HG03196 (cell line): ENCODE results near the gene B3GALNT2.
"Not testable (repeated sequence)": the region's sequence is repeated elsewhere in the genome, so short reads cannot be mapped to it uniquely, and the experiment has no call there.

ENCODE experiments used
- ATAC-seq: cut with Tn5 transposase; IDR thresholded peaks from one replicate; pipeline ENCODE4 v1.9.1; 2021; ENCODE audit not compliant: unreplicated experiment

B3GALNT2 gene

GRCh38 chr1:235504122-235504493, at the start of gene B3GALNT2:
Gene B3GALNT2, minus strand, starts transcription at chr1:235504452. Its CDS starts 200 bp downstream, at chr1:235504252.
- ATAC-seq = no peak

GRCh38 chr1:235553112-235553551, 48.9 kb upstream of the B3GALNT2 start:
- no peak for ATAC-seq

- ATAC-seq = no peak
Measured at GRCh38 chr1:235552146-235552716, 48.0 kb upstream of the B3GALNT2 start.

GRCh38 chr1:235549351-235550139, 45.3 kb upstream of the B3GALNT2 start:
- ATAC-seq = no peak

- ATAC-seq = not testable (repeated sequence)
Measured at GRCh38 chr1:235546369-235547155, 42.3 kb upstream of the B3GALNT2 start.

- no peak for ATAC-seq
Measured at GRCh38 chr1:235545292-235545930, 41.2 kb upstream of the B3GALNT2 start.

- not testable (repeated sequence) for ATAC-seq
Measured at GRCh38 chr1:235542845-235543244, 38.6 kb upstream of the B3GALNT2 start.

- ATAC-seq = no peak
Measured at GRCh38 chr1:235533476-235534168, 29.4 kb upstream of the B3GALNT2 start.

GRCh38 chr1:235532360-235532759, 28.1 kb upstream of the B3GALNT2 start:
- ATAC-seq = no peak

GRCh38 chr1:235527196-235527814, 23.1 kb upstream of the B3GALNT2 start:
- no peak for ATAC-seq

GRCh38 chr1:235525314-235525713, 21.1 kb upstream of the B3GALNT2 start:
- no peak for ATAC-seq

- no peak for ATAC-seq
Measured at GRCh38 chr1:235516862-235517446, 12.7 kb upstream of the B3GALNT2 start.

GRCh38 chr1:235515844-235516512, 11.7 kb upstream of the B3GALNT2 start:
- no peak for ATAC-seq

GRCh38 chr1:235513495-235514366, 9.5 kb upstream of the B3GALNT2 start:
- no peak for ATAC-seq

- no peak for ATAC-seq
Measured at GRCh38 chr1:235511470-235512240, 7.4 kb upstream of the B3GALNT2 start.

GRCh38 chr1:235510823-235511222, 6.6 kb upstream of the B3GALNT2 start:
- no peak for ATAC-seq

GRCh38 chr1:235507623-235508022, 3.4 kb upstream of the B3GALNT2 start:
- ATAC-seq = no peak
